SK-N-SH (cell line): ENCODE measurements around the gene GATAD2B. TPM values are rescaled to one million over a fixed set of nuclear protein-coding genes. Genes with fewer than 3 reads are reported as not detected.

ENCODE experiments used
- CTCF ChIA-PET: fragments of 300-600, 350-600 bp; formaldehyde crosslinking; extraction: SDS; loops from one replicate; lab custom pipeline; 2021; lab: Yijun Ruan, JAX
- POLR2A ChIA-PET: fragments of 350-600 bp; sonication (Branson Sonifier 250); formaldehyde crosslinking; extraction: SDS; loops from one replicate; lab custom pipeline; 2020; ENCODE audit warnings: antibody characterized with exemption, inconsistent platforms; lab: Yijun Ruan, JAX
- DNase-seq: peaks from one replicate; pipeline ENCODE4 v3.0.0; 2012
- H2AFZ ChIP-seq: fragments of 200-600 bp; sonication (generic); 2 replicates; pipeline ENCODE4 v1.8.1; 2016; ENCODE audit warnings: antibody characterized with exemption, mild to moderate bottlenecking, low read depth
- H3F3A ChIP-seq: fragments of 200-600 bp; sonication (generic); replicated peaks from 2 replicates; pipeline ENCODE3; 2016; ENCODE audit warnings: antibody characterized with exemption, mild to moderate bottlenecking; ENCODE audit not compliant: insufficient read depth
- H3K27ac ChIP-seq, 2 experiments: fragments of 200-500 bp in 1 of 2; fragments of 200-600 bp in 1 of 2; sonication (Bioruptor generic) in 1 of 2; sonication (generic), shearing (Covaris generic) in 1 of 2; 2 replicates each; pipeline versions ENCODE4 v1.5.1 to v1.6.1; 2014 to 2016; ENCODE audit warnings: low read depth in 2 of 2, inconsistent platforms in 1 of 2, low read length in 1 of 2, mild to moderate bottlenecking in 1 of 2, mixed read lengths in 1 of 2
- H3K27me3 ChIP-seq: fragments of 200-600 bp; sonication (generic), shearing (Covaris generic); 2 replicates; pipeline ENCODE4 v1.6.1; 2016; ENCODE audit warnings: mixed run types; ENCODE audit not compliant: insufficient read depth
- H3K36me3 ChIP-seq, 2 experiments: fragments of 200-500 bp in 1 of 2; fragments of 200-600 bp in 1 of 2; sonication (Bioruptor generic) in 1 of 2; sonication (generic) in 1 of 2; replicated peaks in 1 of 2; 2 replicates each; pipeline versions ENCODE3 to v1.5.1; 2014 to 2016; ENCODE audit warnings: low read length in 1 of 2, mild to moderate bottlenecking in 1 of 2; ENCODE audit not compliant: insufficient read depth in 2 of 2, control insufficient read depth in 1 of 2
- H3K4me1 ChIP-seq, 2 experiments: fragments of 200-500 bp in 1 of 2; fragments of 200-600 bp in 1 of 2; sonication (Bioruptor generic) in 1 of 2; sonication (generic), shearing (Covaris generic) in 1 of 2; 2 replicates each; pipeline versions ENCODE4 v1.5.1 to v1.6.1; 2014 to 2016; ENCODE audit warnings: low read depth in 1 of 2, low read length in 1 of 2, mixed run types in 1 of 2; ENCODE audit not compliant: insufficient read depth in 2 of 2, control insufficient read depth in 1 of 2
- H3K4me2 ChIP-seq: fragments of 200-600 bp; sonication (generic), shearing (Covaris generic); 2 replicates; pipeline ENCODE4 v1.6.1; 2017; ENCODE audit warnings: mixed run types
- H3K4me3 ChIP-seq, 2 experiments: fragments of 200-500 bp in 1 of 2; fragments of 200-600 bp in 1 of 2; sonication (Bioruptor generic) in 1 of 2; sonication (generic), shearing (Covaris generic) in 1 of 2; 2 replicates each; pipeline versions ENCODE4 v1.5.1 to v1.8.1; 2014 to 2016; ENCODE audit warnings: low read depth in 2 of 2, inconsistent platforms in 1 of 2, low read length in 1 of 2, mild to moderate bottlenecking in 1 of 2, mixed read lengths in 1 of 2, moderate library complexity in 1 of 2
- H3K79me2 ChIP-seq: fragments of 200-600 bp; sonication (generic); 2 replicates; pipeline ENCODE4 v1.8.1; 2017; ENCODE audit warnings: mild to moderate bottlenecking; ENCODE audit not compliant: insufficient read depth
- H3K9ac ChIP-seq: fragments of 200-600 bp; sonication (generic); 2 replicates; pipeline ENCODE4 v1.6.1; 2017; ENCODE audit warnings: mixed run types
- H3K9me2 ChIP-seq: fragments of 200-600 bp; sonication (generic); 2 replicates; pipeline ENCODE4 v1.6.1; 2017; ENCODE audit warnings: mixed run types
- H3K9me3 ChIP-seq: fragments of 200-600 bp; sonication (generic); 2 replicates; pipeline ENCODE4 v1.6.1; 2017; ENCODE audit warnings: mixed run types, mild to moderate bottlenecking, moderate library complexity
- H4K20me1 ChIP-seq: fragments of 200-600 bp; sonication (generic); 2 replicates; pipeline ENCODE4 v1.6.1; 2017; ENCODE audit warnings: mild to moderate bottlenecking, mixed run types; ENCODE audit not compliant: insufficient read depth
- CHD2 ChIP-seq: fragments of 150-350 bp; IDR thresholded peaks from 2 replicates; pipeline ENCODE4 v1.6.1; 2018; ENCODE audit warnings: low read length; ENCODE audit not compliant: partially characterized antibody
- ELF1 ChIP-seq: IDR thresholded peaks from 2 replicates; pipeline ENCODE4 v1.4.0; 2012
- EZH2phosphoT487 ChIP-seq: fragments of 200-600 bp; sonication (generic); IDR thresholded peaks from 2 replicates; pipeline ENCODE4 v1.6.1; 2017; ENCODE audit warnings: low read depth, mixed run types, mild to moderate bottlenecking, antibody characterized with exemption, moderate library complexity, borderline replicate concordance
- FOSL2 ChIP-seq: IDR thresholded peaks from 2 replicates; pipeline ENCODE4 v1.4.0; 2012; ENCODE audit warnings: low read depth, mild to moderate bottlenecking, moderate library complexity, borderline replicate concordance
- FOXM1 ChIP-seq: IDR thresholded peaks from 2 replicates; pipeline ENCODE4 v1.4.0; 2012; ENCODE audit warnings: low read depth, mild to moderate bottlenecking
- MXI1 ChIP-seq: IDR thresholded peaks from 2 replicates; pipeline ENCODE4 v1.6.1; 2012; ENCODE audit warnings: mild to moderate bottlenecking, low read depth, low read length, improper control_type of control experiment
- NFIC ChIP-seq: IDR thresholded peaks from 2 replicates; pipeline ENCODE4 v1.4.0; 2012; ENCODE audit warnings: borderline replicate concordance
- NRF1 ChIP-seq: IDR thresholded peaks from 2 replicates; pipeline ENCODE4 v1.6.1; 2012; ENCODE audit warnings: low read depth, mild to moderate bottlenecking, low read length
- RAD21 ChIP-seq: IDR thresholded peaks from 2 replicates; pipeline ENCODE4 v1.6.1; 2012; ENCODE audit warnings: mild to moderate bottlenecking, low read length
- RFX5 ChIP-seq: IDR thresholded peaks from 2 replicates; pipeline ENCODE4 v1.6.1; 2012; ENCODE audit warnings: mild to moderate bottlenecking, improper control_type of control experiment, low read length
- WGBS: methylation state at CpG from one replicate; pipeline ENCODE4 v1.1.6; 2017; ENCODE audit warnings: low lambda C conversion rate; 5-methylcytosine and 5-hydroxymethylcytosine counted together
- polyA plus RNA-seq, 3 experiments: library from polyadenylated mRNA; depleted of rRNA; stranded (reverse); fragments of >200 nt; gene quantifications; 2 replicates each; pipeline ENCODE4 v1.2.3, GENCODE V29; 2012
- TF ChIP-seq, protein P1 (sequence below): IDR thresholded peaks from 2 replicates; pipeline ENCODE4 v1.6.1; 2012; ENCODE audit warnings: mild to moderate bottlenecking, low read depth, low read length, moderate library complexity

Gene GATAD2B
- polyA plus RNA-seq, 1 of the 3 experiments (the other 2 are of a cell fraction): 2.8 TPM

GRCh38 chr1:153805042-153805745 is 117.6 kb downstream of the GATAD2B start:
- no peaks in the 10 kb centered on the region for H4K20me1 ChIP-seq
- peaks cover 5 to 8% of the 10 kb centered on the region in 2 experiments; a peak in 2 of 4 replicates for H3K4me1 ChIP-seq
- H3K4me2 ChIP-seq: no peak overlapping the region
- 0 out of 2 replicates have a peak overlapping the region, but pooled peaks have one; percentile 29 for H3K9ac ChIP-seq
- H3K79me2 ChIP-seq: no peaks in the 10 kb centered on the region
- WGBS: 78% methylated on average over 5 of the region's 5 CpGs
- H3F3A ChIP-seq: peaks cover 5% of the 10 kb centered on the region
- H3K9me3 ChIP-seq: no peaks in the 10 kb centered on the region
- H3K27me3 ChIP-seq: no peaks in the 10 kb centered on the region
- CTCF ChIA-PET: interaction anchor here (1.1 to 3.7 kb wide), 3 partner anchors 16 to 182 kb away, joined by 3 to 26 read pairs (median 16); partner anchors contain the start of gene RAB13
- no peak overlapping the region for H3K4me3 ChIP-seq
- H3K27ac ChIP-seq: peak overlapping the region in 1 of 2 experiments; percentile 57; a peak in 2 of 4 replicates
- no peaks in the 10 kb centered on the region for H3K9me2 ChIP-seq
- TF ChIP-seq NRF1: no peak
- TF ChIP-seq FOSL2: peak; percentile 34; the same call in 1 of the 2 replicates
- peak; percentile 59 for TF ChIP-seq NFIC
- TF ChIP-seq, all 33 proteins: peak for 2
- H2AFZ ChIP-seq: no peak overlapping the region
- H3K36me3 ChIP-seq: peaks cover 14 to 34% of the 10 kb centered on the region in 2 experiments
- no peak for DNase-seq
- POLR2A ChIA-PET: interaction anchor here (1.1 to 1.3 kb wide), 2 partner anchors 22 to 185 kb away, joined by 3 to 5 read pairs; partner anchors contain the start of gene RPS27

- Histone ChIP-seq H3K36me3 (peaks cover 5 to 24% of the 10 kb centered on the region in 2 experiments), H3K4me3 (no peak overlapping the region), H2AFZ (no peak overlapping the region), H3K4me2 (no peak overlapping the region), H3K9ac (no peak overlapping the region), H3K9me2 (no peaks in the 10 kb centered on the region), H3K27me3 (no peaks in the 10 kb centered on the region), H3K27ac (no peak overlapping the region), H3F3A (peaks cover 5% of the 10 kb centered on the region), H3K4me1 (peaks cover 5 to 8% of the 10 kb centered on the region in 2 experiments; a peak in 2 of 4 replicates), H3K9me3 (no peaks in the 10 kb centered on the region), H4K20me1 (no peaks in the 10 kb centered on the region), H3K79me2 (no peaks in the 10 kb centered on the region)
- TF ChIP-seq ELF1: no peak
- no peak for TF ChIP-seq EZH2phosphoT487
- no peak for TF ChIP-seq CHD2
- no peak for TF ChIP-seq RAD21
- no peak for TF ChIP-seq MXI1
- no peak for TF ChIP-seq FOXM1
- no peak for TF ChIP-seq RFX5
- TF ChIP-seq, protein P1, sequence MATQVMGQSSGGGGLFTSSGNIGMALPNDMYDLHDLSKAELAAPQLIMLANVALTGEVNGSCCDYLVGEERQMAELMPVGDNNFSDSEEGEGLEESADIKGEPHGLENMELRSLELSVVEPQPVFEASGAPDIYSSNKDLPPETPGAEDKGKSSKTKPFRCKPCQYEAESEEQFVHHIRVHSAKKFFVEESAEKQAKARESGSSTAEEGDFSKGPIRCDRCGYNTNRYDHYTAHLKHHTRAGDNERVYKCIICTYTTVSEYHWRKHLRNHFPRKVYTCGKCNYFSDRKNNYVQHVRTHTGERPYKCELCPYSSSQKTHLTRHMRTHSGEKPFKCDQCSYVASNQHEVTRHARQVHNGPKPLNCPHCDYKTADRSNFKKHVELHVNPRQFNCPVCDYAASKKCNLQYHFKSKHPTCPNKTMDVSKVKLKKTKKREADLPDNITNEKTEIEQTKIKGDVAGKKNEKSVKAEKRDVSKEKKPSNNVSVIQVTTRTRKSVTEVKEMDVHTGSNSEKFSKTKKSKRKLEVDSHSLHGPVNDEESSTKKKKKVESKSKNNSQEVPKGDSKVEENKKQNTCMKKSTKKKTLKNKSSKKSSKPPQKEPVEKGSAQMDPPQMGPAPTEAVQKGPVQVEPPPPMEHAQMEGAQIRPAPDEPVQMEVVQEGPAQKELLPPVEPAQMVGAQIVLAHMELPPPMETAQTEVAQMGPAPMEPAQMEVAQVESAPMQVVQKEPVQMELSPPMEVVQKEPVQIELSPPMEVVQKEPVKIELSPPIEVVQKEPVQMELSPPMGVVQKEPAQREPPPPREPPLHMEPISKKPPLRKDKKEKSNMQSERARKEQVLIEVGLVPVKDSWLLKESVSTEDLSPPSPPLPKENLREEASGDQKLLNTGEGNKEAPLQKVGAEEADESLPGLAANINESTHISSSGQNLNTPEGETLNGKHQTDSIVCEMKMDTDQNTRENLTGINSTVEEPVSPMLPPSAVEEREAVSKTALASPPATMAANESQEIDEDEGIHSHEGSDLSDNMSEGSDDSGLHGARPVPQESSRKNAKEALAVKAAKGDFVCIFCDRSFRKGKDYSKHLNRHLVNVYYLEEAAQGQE: no peak
- no peak for TF ChIP-seq NFIC
- DNase-seq: no peak
- 49% methylated on average over 2 of the region's 2 CpGs for WGBS
- POLR2A ChIA-PET: interaction anchor here (1.1 to 1.3 kb wide), 2 partner anchors 20 to 186 kb away, joined by 3 to 5 read pairs; partner anchors contain the start of gene RPS27
- CTCF ChIA-PET: interaction anchor here (2.0 to 3.7 kb wide), 2 partner anchors 13 to 183 kb away, joined by 6 to 26 read pairs; partner anchors contain the start of gene RAB13
Observed at GRCh38 chr1:153804112-153804511, 118.7 kb downstream of the GATAD2B start.
